HG03460 (cell line): ENCODE results near the gene CCDC188.

Experiments
- ATAC-seq: cut with Tn5 transposase; IDR thresholded peaks from one replicate; pipeline ENCODE4 v1.9.1; 2021; ENCODE audit not compliant: unreplicated experiment

CCDC188 gene

GRCh38 chr22:20108757-20109230, 42.1 kb downstream of the CCDC188 start:
- no peak for ATAC-seq

- no peak for ATAC-seq
These were observed 42.7 kb downstream of the CCDC188 start for GRCh38 chr22:20107951-20108756.

GRCh38 chr22:20107471-20107901, 43.4 kb downstream of the CCDC188 start:
- no peak for ATAC-seq

- ATAC-seq: no peak
These were observed 44.0 kb downstream of the CCDC188 start for GRCh38 chr22:20106849-20107237.

GRCh38 chr22:20106205-20106848, 44.5 kb downstream of the CCDC188 start:
- no peak for ATAC-seq

- no peak for ATAC-seq
These were observed 45.2 kb downstream of the CCDC188 start for GRCh38 chr22:20105456-20106204.

GRCh38 chr22:20102203-20102780, 48.6 kb downstream of the CCDC188 start:
- no peak for ATAC-seq

- no peak for ATAC-seq
These were observed 49.2 kb downstream of the CCDC188 start for GRCh38 chr22:20101638-20102037.

- ATAC-seq: no peak
These were observed 51.6 kb downstream of the CCDC188 start for GRCh38 chr22:20099099-20099711.
